Epithelial cell of esophagus (primary cell): ENCODE measurements around the gene POU2F1.
A peak's percentile ranks its signal among the peaks of the same experiment; 100 is the strongest.
"Not testable (repeated sequence)": the region's sequence is repeated elsewhere in the genome, so short reads cannot be mapped to it uniquely, and the experiment has no call there.

Experiments used
- DNase-seq: peaks from one replicate; pipeline ENCODE4 v3.0.0; 2010; ENCODE audit warnings: low read depth
- H3K4me3 ChIP-seq: 2 replicates; pipeline ENCODE4 v1.5.1; 2011; ENCODE audit warnings: mild to moderate bottlenecking, low read length, control low read depth
- CTCF ChIP-seq: IDR thresholded peaks from 2 replicates; pipeline ENCODE4 v1.5.1; 2011; ENCODE audit warnings: low read depth, mild to moderate bottlenecking, low read length, control low read depth, inconsistent platforms; ENCODE audit not compliant: insufficient read depth; ENCODE audit errors: missing control alignments

The POU2F1 gene

GRCh38 chr1:167223144-167224103, 2.7 kb downstream of the POU2F1 start:
- H3K4me3 ChIP-seq = no peak overlapping the region
- DNase-seq = no peak
- TF ChIP-seq CTCF = no peak

- not testable (repeated sequence) for DNase-seq, H3K4me3 ChIP-seq
These were observed 4.1 kb downstream of the POU2F1 start for GRCh38 chr1:167224734-167225235.

- TF ChIP-seq CTCF = no peak
- no peak overlapping the region for H3K4me3 ChIP-seq
- DNase-seq = no peak
These were observed 5.2 kb downstream of the POU2F1 start for GRCh38 chr1:167225920-167226319.

GRCh38 chr1:167227934-167228378, 7.3 kb downstream of the POU2F1 start:
- peak; percentile 53 for DNase-seq
- TF ChIP-seq CTCF = no peak
- H3K4me3 ChIP-seq = no peak overlapping the region

- DNase-seq = no peak
- no peak for TF ChIP-seq CTCF
- no peak overlapping the region for H3K4me3 ChIP-seq
These were observed 9.2 kb downstream of the POU2F1 start for GRCh38 chr1:167229719-167230385.

- DNase-seq = no peak
- TF ChIP-seq CTCF = no peak
- H3K4me3 ChIP-seq = no peak overlapping the region
These were observed 9.8 kb downstream of the POU2F1 start for GRCh38 chr1:167230437-167230836.

- TF ChIP-seq CTCF = no peak
- H3K4me3 ChIP-seq = no peak overlapping the region
- DNase-seq = no peak
These were observed 11.3 kb downstream of the POU2F1 start for GRCh38 chr1:167231873-167232450.
